HG03378 (cell line): Measurements from ENCODE around the gene SUPV3L1.

Experiments
- ATAC-seq: cut with Tn5 transposase; IDR thresholded peaks from one replicate; pipeline ENCODE4 v1.9.1; 2021; ENCODE audit warnings: mild to moderate bottlenecking, moderate library complexity; ENCODE audit not compliant: unreplicated experiment

Gene SUPV3L1

GRCh38 chr10:69253171-69253570, 73.1 kb downstream of the SUPV3L1 start:
- no peak for ATAC-seq

- no peak for ATAC-seq
Measured at GRCh38 chr10:69254877-69255276, 74.8 kb downstream of the SUPV3L1 start.
